Nephron progenitor cell (in vitro differentiated cells): Measurements from ENCODE around the gene DPH5.

Experiments used
- DNase-seq: peaks from one replicate; pipeline ENCODE4 v3.0.0; 2021
- H3K27ac Mint-ChIP-seq: 2 replicates; pipeline ENCODE4 v1.8.0; 2021; ENCODE audit warnings: mild to moderate bottlenecking, moderate library complexity, mixed read lengths
- H3K27me3 Mint-ChIP-seq: 2 replicates; pipeline ENCODE4 v1.8.0; 2021; ENCODE audit warnings: mild to moderate bottlenecking, low read depth, mixed read lengths; ENCODE audit not compliant: poor library complexity
- H3K36me3 Mint-ChIP-seq: 2 replicates; pipeline ENCODE4 v1.8.0; 2021; ENCODE audit warnings: low read depth, mixed read lengths
- H3K4me1 Mint-ChIP-seq: 2 replicates; pipeline ENCODE4 v1.8.0; 2021; ENCODE audit warnings: mixed read lengths
- H3K4me3 Mint-ChIP-seq: 2 replicates; pipeline ENCODE4 v1.8.0; 2021; ENCODE audit warnings: mild to moderate bottlenecking, moderate library complexity, mixed read lengths
- H3K9me3 Mint-ChIP-seq: 2 replicates; pipeline ENCODE4 v1.8.0; 2021; ENCODE audit warnings: mild to moderate bottlenecking, moderate library complexity, mixed read lengths
- CTCF ChIP-seq: fragments of 200-600 bp; sonication (generic); IDR thresholded peaks from 2 replicates; pipeline ENCODE4 v1.5.0; 2021; ENCODE audit warnings: antibody characterized with exemption

The DPH5 gene

GRCh38 chr1:100941580-100942216 lies 83.9 kb downstream of the DPH5 start:
- H3K4me1 Mint-ChIP-seq: no peaks in the 10 kb centered on the region
- DNase-seq: no peak
- H3K27me3 Mint-ChIP-seq: no peaks in the 10 kb centered on the region
- H3K36me3 Mint-ChIP-seq: peaks cover 87% of the 10 kb centered on the region
- peaks cover 32% of the 10 kb centered on the region for H3K9me3 Mint-ChIP-seq
- no peak overlapping the region for H3K4me3 Mint-ChIP-seq
- peak overlapping the region; percentile 84 for H3K27ac Mint-ChIP-seq
- no peak for TF ChIP-seq CTCF

GRCh38 chr1:100941098-100941527 lies 84.5 kb downstream of the DPH5 start:
- Mint-ChIP-seq H3K9me3 (peaks cover 26% of the 10 kb centered on the region), H3K36me3 (peaks cover 87% of the 10 kb centered on the region), H3K4me3 (no peak overlapping the region), H3K27me3 (no peaks in the 10 kb centered on the region), H3K4me1 (no peaks in the 10 kb centered on the region), H3K27ac (no peak overlapping the region)
- no peak for TF ChIP-seq CTCF
- DNase-seq: no peak
